HepG2 (cell line): ENCODE measurements around the gene SNAP25. TPM values are rescaled to one million over a fixed set of nuclear protein-coding genes. Genes with fewer than 3 reads are reported as not detected.

Experiments used
- ATAC-seq: fragments of 200-7000 bp; cut with Tn5 transposase; 3 replicates; pipeline ENCODE4 v1.9.1; 2020; ENCODE audit warnings: mild to moderate bottlenecking, moderate library complexity
- BruUV-seq: library from RNA; stranded (reverse); fragments of 400-500 nt; replicated peaks from 2 replicates; lab custom pipeline; 2021; lab: Mats Ljungman, UMichigan
- CTCF ChIA-PET: fragments of 300-600 bp; formaldehyde crosslinking; extraction: SDS; loops from one replicate; lab custom pipeline; 2021; ENCODE audit warnings: low total read pairs, inconsistent platforms, low intra/inter-chr PET ratio; lab: Yijun Ruan, JAX
- POLR2A ChIA-PET: fragments of 350-600 bp; sonication (Branson Sonifier 250); formaldehyde crosslinking; loops from one replicate; lab custom pipeline; 2020; ENCODE audit warnings: antibody characterized with exemption, inconsistent platforms; lab: Yijun Ruan, JAX
- DNase-seq: peaks from one replicate; pipeline ENCODE4 v3.0.0-alpha.2; 2015; ENCODE audit warnings: low spot score
- FAIRE-seq: peaks from 3 replicates; lab custom pipeline; 2011; peaks lifted over from hg19 to GRCh38; lab: Jason Lieb, UNC
- H2AFZ ChIP-seq: one replicate; pipeline ENCODE4 v1.6.1; 2011; ENCODE audit warnings: low read length, inconsistent platforms
- H3K27ac ChIP-seq: fragments of 300-600 bp; 3 replicates; pipeline ENCODE4 v1.8.0; 2011; ENCODE audit warnings: mixed run types, mild to moderate bottlenecking, mixed read lengths, low read length, inconsistent platforms; ENCODE audit not compliant: insufficient read depth; ENCODE audit errors: extremely low read length
- H3K27me3 ChIP-seq, 2 experiments: fragments of 200-600 bp in 1 of 2; 2 replicates in 1 of 2; 3 replicates in 1 of 2; pipeline versions ENCODE4 v1.6.0 to v1.8.0; 2011; ENCODE audit warnings: low read length in 2 of 2, mild to moderate bottlenecking in 2 of 2, moderate library complexity in 2 of 2, inconsistent platforms in 1 of 2; ENCODE audit not compliant: insufficient read depth in 2 of 2, control insufficient read depth in 1 of 2
- H3K36me3 ChIP-seq, 2 experiments: fragments of 200-600 bp in 1 of 2; replicated peaks in 1 of 2; 2 replicates in 1 of 2; 3 replicates in 1 of 2; pipeline versions ENCODE4 v1.5.1 to v1.8.0; 2011; ENCODE audit warnings: low read length in 2 of 2, inconsistent platforms in 1 of 2; ENCODE audit not compliant: insufficient read depth in 2 of 2, control insufficient read depth in 1 of 2
- H3K4me1 ChIP-seq: 2 replicates; pipeline ENCODE4 v1.5.1; 2012; ENCODE audit warnings: low read length, inconsistent platforms; ENCODE audit not compliant: insufficient read depth
- H3K4me2 ChIP-seq: 2 replicates; pipeline ENCODE4 v1.6.0; 2011; ENCODE audit warnings: low read depth, low read length, inconsistent platforms
- H3K4me3 ChIP-seq, 3 experiments: fragments of 200-600 bp in 1 of 3; sonication (generic), shearing (Covaris generic) in 1 of 3; replicated peaks in 1 of 3; 2 replicates each; pipeline ENCODE4 v1.5.1; 2011 to 2016; ENCODE audit warnings: low read length in 3 of 3, inconsistent platforms in 2 of 3, low read depth in 2 of 3, mild to moderate bottlenecking in 2 of 3, control low read depth in 1 of 3, mixed read lengths in 1 of 3; ENCODE audit not compliant: insufficient read depth in 1 of 3
- H3K79me2 ChIP-seq: one replicate; pipeline ENCODE4 v1.6.1; 2011; ENCODE audit warnings: low read length, inconsistent platforms; ENCODE audit not compliant: insufficient read depth
- H3K9ac ChIP-seq: 2 replicates; pipeline ENCODE4 v1.6.0; 2011; ENCODE audit warnings: mild to moderate bottlenecking, low read depth, low read length, inconsistent platforms; ENCODE audit not compliant: insufficient read depth
- H3K9me3 ChIP-seq: 2 replicates; pipeline ENCODE4 v1.5.1; 2012; ENCODE audit warnings: mild to moderate bottlenecking, low read length
- H4K20me1 ChIP-seq: 2 replicates; pipeline ENCODE4 v1.6.0; 2011; ENCODE audit warnings: inconsistent platforms, mild to moderate bottlenecking, low read length, moderate library complexity; ENCODE audit not compliant: insufficient read depth
- ATF7 ChIP-seq, 2 experiments: fragments of 450-650 bp in 1 of 2; sonication (generic) in 1 of 2; formaldehyde crosslinking in 1 of 2; IDR thresholded peaks; 2 replicates each; pipeline versions ENCODE4 v1.4.0 to v1.6.1; 2016 to 2020; ENCODE audit warnings: antibody characterized with exemption in 1 of 2, mild to moderate bottlenecking in 1 of 2, missing genetic modification reagents in 1 of 2
- ATRX ChIP-seq: sonication (generic); formaldehyde crosslinking; IDR thresholded peaks from 2 replicates; pipeline ENCODE4 v1.4.0; 2020; ENCODE audit warnings: missing genetic modification reagents, borderline replicate concordance
- CEBPB ChIP-seq: IDR thresholded peaks from 2 replicates; pipeline ENCODE4 v1.6.1; 2011; ENCODE audit warnings: low read depth, low read length, improper control_type of control experiment, borderline replicate concordance
- REL ChIP-seq: sonication (generic); formaldehyde crosslinking; conservative IDR thresholded peaks from 2 replicates; pipeline ENCODE4 v1.8.0; 2022; ENCODE audit warnings: mild to moderate bottlenecking, missing genetic modification reagents, moderate library complexity
- STAG1 ChIP-seq: sonication (generic); formaldehyde crosslinking; IDR thresholded peaks from 2 replicates; pipeline ENCODE4 v1.4.0; 2020; ENCODE audit warnings: missing genetic modification reagents
- ZNF513 ChIP-seq: sonication (generic); formaldehyde crosslinking; conservative IDR thresholded peaks from 2 replicates; pipeline ENCODE4 v1.5.0; 2020; ENCODE audit warnings: missing genetic modification reagents
- ZNF607 ChIP-seq: sonication (generic); formaldehyde crosslinking; IDR thresholded peaks from 2 replicates; pipeline ENCODE4 v1.5.1; 2020; ENCODE audit warnings: missing genetic modification reagents, mild to moderate bottlenecking, borderline replicate concordance
- WGBS: methylation state at CpG from one replicate; pipeline ENCODE4 v1.1.6; 2017; ENCODE audit warnings: low lambda C conversion rate; 5-methylcytosine and 5-hydroxymethylcytosine counted together
- in situ Hi-C: cut with HindIII; loops from 2 replicates; pipeline ENCODE4 v1.10.0; 2017; ENCODE audit warnings: low pct_unique_long_range_greater_than_20kb; ENCODE audit not compliant: extremely low pct_ligation_motif_present
- intact Hi-C: fragments of 100-400 bp; cut with micrococcal nuclease; formaldehyde crosslinking; loops from one replicate; pipeline ENCODE4 v1.10.0; 2022; ENCODE audit not compliant: unreplicated experiment
- polyA plus RNA-seq, 8 experiments: library from polyadenylated mRNA; depleted of rRNA in 3 of 8; stranded (reverse) in 7 of 8; unstranded in 1 of 8; fragments of >200 nt; fragmentation: Illumina TruSeq in 4 of 8; extraction: Trizol in 4 of 8; gene quantifications; 2 replicates each; pipeline versions ENCODE4 v1.2.1 to v1.2.3, GENCODE V29; 2011 to 2016; ENCODE audit warnings: low read depth in 4 of 8, missing spikeins in 1 of 8, mixed read lengths in 1 of 8; ENCODE audit not compliant: insufficient read depth in 1 of 8
- total RNA-seq, 5 experiments: library from RNA; depleted of rRNA; stranded (reverse); fragments of >200 nt; fragmentation: Illumina TruSeq; extraction: Trizol; gene quantifications; 2 replicates each; pipeline ENCODE4 v1.2.3, GENCODE V29; 2016; ENCODE audit warnings: low read depth in 1 of 5

SNAP25 gene
- total and polyA plus RNA-seq, 2 of the 13 experiments (the other 11 are each of a cell fraction or from before 2014, with no cell fraction given) = not detected

GRCh38 chr20:10240655-10241054 is 22.0 kb downstream of the SNAP25 start:
- WGBS = 49% methylated on average over 6 of the region's 8 CpGs

GRCh38 chr20:10242166-10242565 is 23.5 kb downstream of the SNAP25 start:
- no TSS peak for BruUV-seq
- Histone ChIP-seq H3K36me3 (no peaks in the 10 kb centered on the region), H3K4me3 (no peak overlapping the region), H3K9me3 (no peaks in the 10 kb centered on the region), H3K4me2 (no peak overlapping the region), H4K20me1 (no peaks in the 10 kb centered on the region), H3K27me3 (no peaks in the 10 kb centered on the region), H2AFZ (no peak overlapping the region), H3K79me2 (no peaks in the 10 kb centered on the region), H3K27ac (no peak overlapping the region), H3K4me1 (peaks cover 8% of the 10 kb centered on the region), H3K9ac (no peak overlapping the region)
- POLR2A ChIA-PET = no interaction called here
- TF ChIP-seq ATRX (CRISPR knock-in tag) = no peak
- TF ChIP-seq ZNF607 (CRISPR knock-in tag) = no peak
- TF ChIP-seq CEBPB = peak; percentile 69; the same call in 1 of the 2 replicates
- TF ChIP-seq ATF7 (IDR thresholded peaks at IDR 0.05) = 0 out of 2 replicates have a peak, but pooled peaks have one; percentile 19
- no peak for TF ChIP-seq ATF7 (CRISPR knock-in tag; IDR thresholded peaks at IDR 0.05)
- DNase-seq (no peak), FAIRE-seq (no peak), ATAC-seq (no peak)
- intact Hi-C loops = no loop called here
- CTCF ChIA-PET = no interaction called here
- in situ Hi-C loops = no loop called here
- 36% methylated on average over 2 of the region's 2 CpGs for WGBS

More at GRCh38 chr20:10240655-10241054, 22.0 kb downstream of the SNAP25 start:
- Histone ChIP-seq H3K4me1 (peaks cover 8% of the 10 kb centered on the region), H3K27me3 (no peaks in the 10 kb centered on the region), H3K9ac (no peak overlapping the region), H4K20me1 (no peaks in the 10 kb centered on the region), H3K4me3 (no peak overlapping the region), H3K79me2 (no peaks in the 10 kb centered on the region), H3K4me2 (no peak overlapping the region), H2AFZ (no peak overlapping the region), H3K27ac (no peak overlapping the region), H3K9me3 (no peaks in the 10 kb centered on the region), H3K36me3 (no peaks in the 10 kb centered on the region)
- ChIA-PET POLR2A (no interaction called here), CTCF (no interaction called here)
- BruUV-seq = no TSS peak
- DNase-seq (no peak), FAIRE-seq (no peak), ATAC-seq (peak; percentile 28)
- intact Hi-C loops = no loop called here
- TF ChIP-seq ZNF513 (CRISPR knock-in tag) (no peak), STAG1 (CRISPR knock-in tag) (0 out of 2 replicates have a peak, but pooled peaks have one; percentile 9), REL (CRISPR knock-in tag) (no peak)
- in situ Hi-C loops = no loop called here
